ENCODE data around the gene OR10S1.
"Not testable (repeated sequence)": the region's sequence is repeated elsewhere in the genome, so short reads cannot be mapped to it uniquely, and the experiment has no call there.

OR10S1 gene, protein sequence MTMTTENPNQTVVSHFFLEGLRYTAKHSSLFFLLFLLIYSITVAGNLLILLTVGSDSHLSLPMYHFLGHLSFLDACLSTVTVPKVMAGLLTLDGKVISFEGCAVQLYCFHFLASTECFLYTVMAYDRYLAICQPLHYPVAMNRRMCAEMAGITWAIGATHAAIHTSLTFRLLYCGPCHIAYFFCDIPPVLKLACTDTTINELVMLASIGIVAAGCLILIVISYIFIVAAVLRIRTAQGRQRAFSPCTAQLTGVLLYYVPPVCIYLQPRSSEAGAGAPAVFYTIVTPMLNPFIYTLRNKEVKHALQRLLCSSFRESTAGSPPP
- 0 reads per million in 3 experiments for total RNA-seq

DNA sequence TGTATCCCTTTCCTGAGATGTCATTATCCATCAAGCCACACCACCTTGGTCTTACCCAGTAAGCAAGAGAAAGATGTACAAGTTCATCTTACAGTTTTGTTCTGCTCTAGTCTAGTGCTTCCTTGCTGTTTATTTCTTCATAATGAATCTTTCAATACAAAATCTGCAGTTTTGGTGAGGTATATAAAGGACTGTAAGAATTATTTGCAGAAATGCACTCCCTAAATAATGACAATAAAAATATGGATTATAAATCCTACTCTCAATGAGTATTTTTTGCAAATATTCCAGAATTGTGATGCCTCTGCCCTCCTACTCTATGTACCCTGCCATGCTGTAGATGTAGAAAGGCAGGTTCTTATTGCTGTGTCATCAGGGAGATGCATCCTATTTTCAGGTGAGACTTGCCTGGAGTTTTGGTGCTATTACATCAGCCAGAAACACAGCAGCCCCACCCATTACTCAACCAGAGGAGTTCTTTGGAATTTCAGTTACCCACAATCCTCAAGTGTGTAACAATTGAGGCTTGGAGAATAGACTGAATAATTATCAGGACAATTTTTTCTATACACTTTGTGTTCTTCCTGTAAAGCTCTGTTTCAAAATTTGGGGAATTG, at the start of gene OR10S1:
Gene OR10S1, minus strand, starts transcription at position 51 of the 617 bp plus-strand sequence. CDS start 117 bp downstream, outside the sequence.
- no peak for DNase-seq

DNA sequence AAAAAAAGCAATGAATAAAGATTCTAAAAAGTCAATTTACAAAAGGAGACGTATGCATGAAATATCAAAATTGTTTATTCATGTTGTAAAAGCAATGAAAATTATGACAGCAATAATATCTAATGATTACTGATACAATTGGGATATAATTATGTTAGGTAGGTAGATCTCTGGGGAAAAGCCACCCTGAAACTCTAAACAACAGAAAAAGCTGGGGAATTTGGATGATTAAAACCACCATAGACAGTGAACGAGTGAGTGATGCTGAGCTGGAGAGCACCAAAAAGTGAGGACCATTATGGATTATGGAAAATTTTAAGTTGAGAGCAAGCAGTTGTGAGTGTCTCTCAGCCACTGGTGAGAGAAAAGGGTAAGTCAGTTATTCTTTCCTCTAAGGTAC, 48.9 kb upstream of the OR10S1 start, which contains the start of gene OR10G8:
Gene OR10G8, plus strand, starts transcription at position 301 of the 400 bp plus-strand sequence. CDS start 2,825 bp downstream, outside the sequence.
- DNase-seq = no peak

DNA sequence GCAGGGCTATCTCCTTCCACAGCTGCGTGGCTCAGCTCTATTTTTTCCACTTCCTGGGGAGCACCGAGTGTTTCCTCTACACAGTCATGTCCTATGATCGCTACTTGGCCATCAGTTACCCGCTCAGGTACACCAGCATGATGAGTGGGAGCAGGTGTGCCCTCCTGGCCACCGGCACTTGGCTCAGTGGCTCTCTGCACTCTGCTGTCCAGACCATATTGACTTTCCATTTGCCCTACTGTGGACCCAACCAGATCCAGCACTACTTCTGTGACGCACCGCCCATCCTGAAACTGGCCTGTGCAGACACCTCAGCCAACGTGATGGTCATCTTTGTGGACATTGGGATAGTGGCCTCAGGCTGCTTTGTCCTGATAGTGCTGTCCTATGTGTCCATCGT, 38.3 kb upstream of the OR10S1 start:
- not testable (repeated sequence) for DNase-seq

DNA sequence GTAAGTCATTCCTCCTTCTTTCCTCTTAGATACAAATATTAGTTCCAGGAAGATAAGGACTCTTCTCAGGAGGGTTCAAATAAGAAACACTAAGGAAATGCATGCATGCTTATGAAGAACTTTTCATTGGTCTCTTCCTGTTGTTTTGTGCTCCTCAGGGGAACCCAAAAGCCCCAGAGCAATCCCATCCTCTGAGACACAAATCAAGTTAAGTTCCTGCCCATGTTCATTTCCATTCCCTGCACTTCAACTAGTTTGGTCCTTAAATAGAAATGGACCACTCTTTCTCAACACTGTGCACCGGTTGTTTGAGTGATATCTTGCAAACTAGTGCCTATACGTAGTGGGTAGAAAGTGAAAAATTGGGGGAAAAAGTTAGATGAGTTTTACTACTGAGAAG, 35.1 kb upstream of the OR10S1 start, which contains the start of gene OR10G4:
Gene OR10G4, plus strand, starts transcription at position 301 of the 400 bp plus-strand sequence. CDS start 2,578 bp downstream, outside the sequence.
- no peak for DNase-seq

DNA sequence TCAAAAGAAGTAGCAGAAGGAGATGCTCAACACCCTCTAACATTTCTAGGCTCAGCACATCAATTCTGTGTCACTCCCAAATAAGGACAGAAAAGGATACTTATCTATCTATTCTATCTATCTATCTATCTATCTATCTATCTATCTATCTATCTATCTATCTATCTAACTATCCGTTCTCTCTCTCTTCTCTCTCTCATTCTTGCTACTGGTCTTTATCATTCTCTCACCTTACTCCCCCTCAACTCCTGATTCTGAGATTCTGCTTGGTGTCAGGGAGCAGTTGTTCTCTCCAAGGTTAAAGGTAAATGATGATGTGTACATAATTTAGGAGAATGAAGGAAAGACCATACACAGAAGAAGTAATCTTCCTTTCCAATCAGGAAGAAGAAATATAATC, 17.5 kb upstream of the OR10S1 start, which contains the start of gene OR10G6:
Gene OR10G6, minus strand, starts transcription at position 43 of the 400 bp plus-strand sequence. Its CDS starts 0 bp downstream, at position 43.
- no peak for DNase-seq

DNA sequence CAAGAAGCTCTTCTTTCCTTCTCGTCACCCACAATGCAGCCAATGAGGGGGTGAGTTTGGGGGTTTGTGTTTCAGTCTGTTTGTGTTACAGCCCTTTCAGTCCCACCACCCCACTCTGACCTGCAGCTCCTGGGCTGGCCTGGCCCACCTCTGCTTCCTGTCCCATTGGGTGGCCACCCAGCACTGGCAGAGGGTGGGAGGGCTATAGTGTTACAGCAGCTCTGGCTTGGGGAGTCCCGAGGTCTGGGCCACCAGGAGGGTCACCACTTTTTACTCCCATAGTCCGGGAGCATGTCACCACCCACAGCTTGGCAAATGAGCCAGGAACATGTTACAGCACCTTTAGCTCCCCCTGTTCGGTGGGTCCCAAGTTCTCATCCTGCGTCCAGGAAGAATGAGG, 1.7 kb upstream of the OR10S1 start:
- no peak for DNase-seq

DNA sequence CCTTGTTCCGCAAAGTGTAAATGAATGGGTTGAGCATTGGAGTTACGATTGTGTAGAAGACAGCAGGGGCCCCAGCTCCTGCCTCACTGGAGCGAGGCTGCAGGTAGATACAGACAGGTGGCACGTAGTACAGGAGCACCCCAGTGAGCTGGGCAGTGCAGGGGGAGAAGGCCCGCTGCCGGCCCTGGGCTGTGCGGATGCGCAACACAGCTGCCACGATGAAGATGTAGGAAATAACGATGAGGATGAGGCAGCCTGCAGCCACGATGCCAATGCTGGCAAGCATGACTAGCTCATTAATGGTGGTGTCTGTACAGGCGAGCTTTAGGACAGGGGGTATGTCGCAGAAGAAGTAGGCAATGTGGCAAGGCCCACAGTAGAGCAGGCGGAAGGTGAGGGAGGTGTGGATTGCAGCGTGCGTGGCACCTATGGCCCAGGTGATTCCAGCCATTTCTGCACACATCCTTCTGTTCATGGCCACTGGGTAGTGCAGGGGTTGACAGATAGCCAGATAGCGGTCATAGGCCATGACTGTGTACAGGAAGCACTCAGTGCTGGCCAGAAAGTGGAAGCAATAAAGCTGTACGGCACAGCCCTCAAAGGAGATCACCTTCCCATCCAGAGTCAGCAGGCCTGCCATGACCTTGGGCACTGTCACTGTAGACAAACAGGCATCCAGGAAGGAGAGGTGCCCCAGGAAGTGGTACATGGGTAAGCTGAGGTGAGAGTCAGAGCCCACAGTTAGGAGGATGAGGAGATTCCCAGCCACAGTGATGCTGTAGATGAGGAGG, 616 bp downstream of the OR10S1 start:
- DNase-seq = no peak

DNA sequence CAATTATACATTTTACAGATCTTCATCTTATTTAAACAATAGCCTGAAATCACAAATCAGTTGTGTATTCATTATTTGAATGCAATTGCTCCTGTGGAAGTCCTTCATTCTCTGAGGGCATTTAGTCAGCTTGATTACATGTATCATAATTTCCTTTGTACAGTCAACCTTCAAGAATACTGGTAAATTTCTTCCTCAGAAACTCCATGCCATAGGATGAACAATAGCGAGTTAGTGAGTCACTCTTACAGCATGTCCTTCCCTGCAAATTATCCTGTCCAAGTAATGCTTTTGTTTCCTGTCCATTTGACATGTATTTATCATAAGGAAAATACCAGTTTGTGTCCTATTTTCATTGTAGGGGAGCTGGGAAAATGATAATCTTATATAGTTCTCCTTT, 3.8 kb downstream of the OR10S1 start:
- no peak for DNase-seq

DNA sequence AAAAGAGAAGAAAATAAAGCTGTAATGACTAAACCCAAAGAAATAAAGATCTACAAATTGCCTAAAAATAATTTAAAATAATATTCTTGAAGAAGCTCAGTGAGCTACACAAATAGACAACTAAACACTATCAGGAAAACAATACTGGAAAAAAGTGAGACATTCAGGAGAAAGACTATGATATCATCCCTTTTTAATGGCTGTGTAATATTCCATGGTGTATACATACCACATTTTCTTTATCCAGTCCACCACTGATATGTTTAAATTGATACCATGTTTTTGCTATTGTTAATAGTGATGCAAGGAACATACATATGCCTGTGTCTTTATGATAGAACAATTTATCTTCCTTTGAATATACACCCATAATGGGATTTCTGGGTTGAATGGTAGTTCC, 20.8 kb downstream of the OR10S1 start:
- no peak for DNase-seq

DNA sequence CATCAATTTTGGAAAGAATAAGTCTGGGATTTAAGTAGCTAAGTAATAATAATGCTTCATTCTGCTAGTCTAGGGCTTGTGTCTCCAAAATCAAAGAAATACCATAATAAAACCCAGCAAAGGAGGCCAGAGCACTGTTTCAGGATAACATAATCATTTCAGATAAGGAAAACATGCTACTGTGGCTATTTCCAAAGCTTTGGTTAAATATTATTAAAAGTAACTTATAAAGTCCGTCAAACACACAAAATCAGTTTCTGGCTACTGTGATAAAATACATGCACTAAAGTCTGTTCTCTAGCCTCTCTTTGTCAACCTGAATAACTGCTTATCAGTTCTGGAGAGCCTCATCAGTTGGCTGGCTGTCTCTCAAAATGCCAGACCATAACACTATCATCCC, 32.4 kb downstream of the OR10S1 start:
- no peak for DNase-seq

DNA sequence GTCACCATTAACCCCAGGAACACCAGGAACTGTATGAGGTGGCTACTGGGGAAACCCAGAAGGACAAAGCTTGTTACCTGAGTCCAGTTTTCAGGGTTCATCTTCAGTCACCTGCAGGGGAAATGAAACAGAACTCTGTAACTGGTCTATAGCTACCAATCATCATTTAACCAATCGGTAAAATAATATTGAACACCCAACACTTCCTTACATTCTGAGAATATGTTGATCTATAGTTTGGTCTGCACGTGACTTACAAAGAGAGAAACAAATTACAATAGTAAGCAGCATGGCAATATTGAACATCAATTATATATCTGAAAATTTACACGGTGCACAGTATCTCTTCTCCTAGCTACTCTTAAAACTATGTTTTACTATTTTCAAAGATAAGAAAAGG, 33.8 kb downstream of the OR10S1 start, which contains the start of gene OR6T1:
Gene OR6T1, minus strand, starts transcription at position 101 of the 400 bp plus-strand sequence. Its CDS starts 0 bp downstream, at position 101.
- no peak for DNase-seq

DNA sequence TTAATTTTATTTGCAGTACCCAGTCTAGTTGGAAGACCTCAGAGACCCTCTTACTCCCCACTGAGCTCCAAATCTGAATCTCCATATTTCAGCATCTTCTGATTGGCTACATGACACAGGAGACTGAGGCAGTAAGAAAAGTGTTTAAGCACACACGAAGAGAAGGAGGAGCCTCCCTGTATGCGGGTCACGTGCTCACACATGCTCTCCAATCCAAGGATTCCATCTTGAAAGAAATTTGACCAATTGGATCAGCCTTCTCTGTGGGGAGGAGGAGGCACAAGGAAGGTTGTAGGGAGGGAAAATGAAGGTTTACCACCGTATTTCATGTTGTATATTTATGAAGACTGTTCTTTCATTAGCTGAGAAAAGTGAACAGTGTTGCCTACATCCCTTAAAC, 35.2 kb downstream of the OR10S1 start:
- DNase-seq = no peak

DNA sequence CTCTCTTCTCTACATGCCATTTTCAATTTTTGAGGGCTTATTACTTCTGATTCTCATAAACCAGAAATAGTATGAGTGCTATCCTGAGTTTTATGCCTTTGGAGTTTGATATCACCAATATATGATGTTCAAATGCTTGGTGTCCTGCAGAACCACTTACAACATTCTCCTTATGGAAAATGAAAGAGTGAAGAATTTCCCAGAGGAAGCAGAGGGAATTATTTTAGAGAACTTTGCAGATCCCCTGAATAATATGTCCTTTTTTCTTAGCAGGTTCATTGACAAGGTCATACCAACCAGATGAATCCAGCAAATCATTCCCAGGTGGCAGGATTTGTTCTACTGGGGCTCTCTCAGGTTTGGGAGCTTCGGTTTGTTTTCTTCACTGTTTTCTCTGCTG, 38.3 kb downstream of the OR10S1 start, which contains the start of gene OR4D5:
Gene OR4D5, plus strand, starts transcription at position 301 of the 400 bp plus-strand sequence. Its CDS starts 0 bp downstream, at position 301.
- DNase-seq = no peak

All from central memory CD4-positive, alpha-beta T cell (primary cell).